Measurements from ENCODE around the gene P2RY11. TPM values are rescaled to one million over a fixed set of nuclear protein-coding genes. Genes with fewer than 3 reads are reported as not detected.

The P2RY11 gene, protein sequence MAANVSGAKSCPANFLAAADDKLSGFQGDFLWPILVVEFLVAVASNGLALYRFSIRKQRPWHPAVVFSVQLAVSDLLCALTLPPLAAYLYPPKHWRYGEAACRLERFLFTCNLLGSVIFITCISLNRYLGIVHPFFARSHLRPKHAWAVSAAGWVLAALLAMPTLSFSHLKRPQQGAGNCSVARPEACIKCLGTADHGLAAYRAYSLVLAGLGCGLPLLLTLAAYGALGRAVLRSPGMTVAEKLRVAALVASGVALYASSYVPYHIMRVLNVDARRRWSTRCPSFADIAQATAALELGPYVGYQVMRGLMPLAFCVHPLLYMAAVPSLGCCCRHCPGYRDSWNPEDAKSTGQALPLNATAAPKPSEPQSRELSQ
- total RNA-seq = 2.3 and 3.8 TPM in 2 replicates

DNA sequence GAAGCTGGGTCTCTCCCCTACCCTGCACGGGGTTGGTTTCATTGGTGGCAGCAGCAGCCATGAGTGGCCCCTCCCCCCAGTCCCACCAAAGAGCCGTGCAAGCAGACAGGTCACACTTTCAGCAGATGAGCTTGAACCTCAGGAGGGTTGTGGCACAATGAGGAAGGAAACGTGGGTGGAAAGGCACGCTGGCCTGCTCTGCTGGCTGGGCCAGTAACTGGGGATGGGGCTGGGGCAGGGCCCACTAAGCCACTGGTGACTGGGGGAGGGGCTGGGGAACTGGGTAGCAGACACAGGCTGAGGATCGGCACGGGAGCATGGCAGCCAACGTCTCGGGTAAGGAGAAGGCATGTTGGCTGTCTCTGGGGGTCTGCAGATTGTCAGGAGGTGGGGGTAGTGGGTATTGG, at the start of gene P2RY11:
Gene P2RY11 (plus strand): TSS at position 289 of the 407 bp plus-strand sequence. CDS start 29 bp downstream, at position 318.

DNA sequence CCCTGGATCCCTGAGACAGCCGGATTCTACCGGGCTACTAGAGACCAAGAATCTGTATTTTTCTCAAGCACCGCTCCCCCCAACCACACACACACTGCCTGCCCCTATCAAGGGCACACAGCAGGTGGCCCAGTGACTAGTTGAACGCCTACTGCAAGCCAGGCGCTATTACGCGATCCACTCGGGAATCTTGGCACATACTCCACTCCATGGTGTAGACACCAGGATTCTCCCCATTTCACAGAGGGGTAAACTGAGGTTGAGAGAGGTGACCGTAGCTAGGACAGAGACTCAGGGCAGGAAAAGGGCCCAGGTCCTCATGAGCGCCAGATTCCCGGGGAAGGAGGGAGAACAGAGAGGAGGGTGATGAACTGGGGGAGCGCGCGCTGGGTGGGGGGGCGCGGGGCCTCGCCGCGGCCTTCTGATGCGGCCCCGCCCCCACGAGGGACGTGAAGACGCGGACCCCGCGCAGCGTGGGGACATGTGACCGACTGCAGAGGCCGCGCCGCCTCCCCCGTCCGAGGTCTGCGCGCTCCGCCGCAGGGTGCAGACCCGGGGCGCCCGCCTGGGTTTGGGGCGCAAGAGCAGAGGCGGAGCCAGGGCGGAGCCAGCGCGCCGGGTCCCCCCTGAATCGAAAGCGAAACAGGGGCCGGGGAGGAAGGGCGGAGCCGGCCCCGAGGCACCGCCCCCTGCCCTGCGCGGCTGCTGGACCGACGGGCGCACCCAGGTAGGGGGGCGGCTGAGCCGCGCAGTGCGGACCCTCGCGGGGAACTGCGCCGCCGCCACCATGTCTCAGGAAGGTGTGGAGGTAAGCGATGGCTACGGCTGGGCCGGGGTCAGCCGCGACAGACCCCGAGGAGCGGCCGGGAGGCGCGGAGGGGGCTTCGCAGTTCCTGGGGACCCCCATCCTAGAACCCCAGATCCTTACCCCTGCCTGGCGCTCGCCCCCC, 25.6 kb upstream of the P2RY11 start, which contains the start of gene SHFL:
Gene SHFL (plus strand): TSS at position 677 of the 950 bp plus-strand sequence. CDS start 111 bp downstream, at position 788.

DNA sequence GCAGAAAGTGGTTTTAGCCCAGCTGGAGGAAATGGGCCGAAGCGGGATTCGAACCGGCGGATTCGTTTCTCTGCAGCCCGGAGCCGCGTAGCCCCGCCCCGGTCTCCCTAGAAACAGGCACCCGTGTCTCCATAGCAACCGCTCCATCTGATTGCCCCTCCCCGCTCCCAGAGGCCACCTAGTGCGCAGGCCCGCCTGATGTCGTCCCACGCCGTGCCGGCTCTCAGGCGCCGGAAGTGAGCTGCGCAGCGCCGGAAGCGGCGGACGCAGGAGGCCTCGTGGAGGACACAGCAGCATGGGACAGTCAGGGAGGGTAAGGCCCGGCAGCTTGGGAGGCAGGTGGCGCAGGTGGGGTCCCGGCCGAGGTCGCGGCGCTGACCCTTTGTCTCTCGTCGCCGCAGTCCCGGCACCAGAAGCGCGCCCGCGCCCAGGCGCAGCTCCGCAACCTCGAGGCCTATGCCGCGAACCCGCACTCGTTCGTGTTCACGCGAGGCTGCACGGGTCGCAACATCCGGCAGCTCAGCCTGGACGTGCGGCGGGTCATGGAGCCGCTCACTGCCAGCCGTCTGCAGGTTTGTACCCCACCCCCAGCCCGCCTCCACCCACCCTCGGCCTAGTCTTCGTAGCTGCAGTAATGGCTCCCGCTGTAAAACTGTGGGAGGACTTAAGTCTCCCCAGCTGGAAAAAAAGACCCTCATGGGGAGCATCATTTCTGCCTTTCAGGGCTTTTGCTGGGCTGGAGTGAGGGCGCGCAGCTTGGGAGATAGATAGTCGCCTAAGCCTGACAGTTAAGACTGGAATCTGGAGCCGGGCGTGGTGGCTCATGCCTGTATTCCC, 5.2 kb upstream of the P2RY11 start, which contains the start of gene PPAN:
Gene PPAN (plus strand): TSS at position 263 of the 837 bp plus-strand sequence. CDS start 33 bp downstream, at position 296.

Other genes with a start within 250 kb of the P2RY11 start
- gene OLFM2, start 175.2 kb upstream of the P2RY11 start, total RNA-seq = 2.9 and 37.5 TPM in 2 replicates
- 4.0 and 18.6 TPM in 2 replicates for gene COL5A3, start 101.2 kb upstream of the P2RY11 start, total RNA-seq
- gene RDH8, start 98.2 kb upstream of the P2RY11 start, total RNA-seq = not detected in 2 replicates
- 12.1 and 25.1 TPM in 2 replicates for gene SHFL, start 25.4 kb upstream of the P2RY11 start, total RNA-seq
- gene ANGPTL6, start 9.0 kb upstream of the P2RY11 start, total RNA-seq = 0.19 and 1.4 TPM in 2 replicates
- 36.1 and 61.2 TPM in 2 replicates for gene PPAN, start 5.3 kb upstream of the P2RY11 start, total RNA-seq
- 285 and 382 TPM in 2 replicates for gene EIF3G, start 8.2 kb downstream of the P2RY11 start, total RNA-seq
- gene DNMT1, start 83.3 kb downstream of the P2RY11 start, total RNA-seq = 19.2 and 91.1 TPM in 2 replicates
- gene S1PR2, start 119.6 kb downstream of the P2RY11 start, total RNA-seq = 11.0 and 13.6 TPM in 2 replicates
- gene MRPL4, start 140.5 kb downstream of the P2RY11 start, total RNA-seq = 10.7 and 36.0 TPM in 2 replicates
- gene ICAM1, start 159.4 kb downstream of the P2RY11 start, total RNA-seq = 5.2 and 23.1 TPM in 2 replicates
- gene ICAM4, start 175.3 kb downstream of the P2RY11 start, total RNA-seq = 0.85 and 0.96 TPM in 2 replicates
- gene ICAM5, start 178.3 kb downstream of the P2RY11 start, total RNA-seq = 0.96 and 3.9 TPM in 2 replicates
- 0.38 and 1.1 TPM in 2 replicates for gene ZGLP1, start 198.1 kb downstream of the P2RY11 start, total RNA-seq
- 14.4 and 23.4 TPM in 2 replicates for gene FDX2, start 204.3 kb downstream of the P2RY11 start, total RNA-seq
- gene RAVER1, start 221.8 kb downstream of the P2RY11 start, total RNA-seq = 4.2 and 11.3 TPM in 2 replicates
- 7.0 and 12.1 TPM in 2 replicates for gene ICAM3, start 227.9 kb downstream of the P2RY11 start, total RNA-seq